Common myeloid progenitor, CD34-positive (primary cell): ENCODE results near the gene VAPA.

Experiments
- CTCF ChIA-PET: fragments of 350-600 bp; sonication (Branson Sonifier 250); formaldehyde crosslinking; loops from one replicate; lab custom pipeline; 2021; ENCODE audit warnings: antibody characterized with exemption; lab: Charles Lee
- POLR2A ChIA-PET: fragments of 350-600 bp; sonication (Branson Sonifier 250); formaldehyde crosslinking; loops from one replicate; lab custom pipeline; 2021; ENCODE audit warnings: antibody characterized with exemption; lab: Charles Lee
- DNase-seq, 3 donors: peaks; one replicate each; pipeline versions ENCODE4 v3.0.0 to v3.0.0-alpha.2; 2013
- H3K27ac ChIP-seq, 2 experiments: 1 replicate in 1 of 2; 2 replicates in 1 of 2; pipeline ENCODE4 v1.7.0; 2013; ENCODE audit warnings: inconsistent platforms in 2 of 2, low read length in 2 of 2, mild to moderate bottlenecking in 2 of 2, low read depth in 1 of 2, moderate library complexity in 1 of 2; ENCODE audit not compliant: severe bottlenecking in 2 of 2, insufficient read depth in 1 of 2, poor library complexity in 1 of 2
- H3K27me3 ChIP-seq, 5 experiments: replicated peaks in 2 of 5; 1 replicate in 3 of 5; 2 replicates in 2 of 5; pipeline versions ENCODE4 v1.6.1 to v1.7.0; 2013; ENCODE audit warnings: low read length in 4 of 5, mild to moderate bottlenecking in 2 of 5, moderate library complexity in 2 of 5, inconsistent platforms in 1 of 5; ENCODE audit not compliant: insufficient read depth in 5 of 5, control insufficient read depth in 4 of 5
- H3K36me3 ChIP-seq, 4 experiments: 1 replicate in 2 of 4; 2 replicates in 2 of 4; pipeline versions ENCODE4 v1.6.1 to v1.7.0; 2013; ENCODE audit warnings: low read length in 3 of 4, control low read depth in 1 of 4, mild to moderate bottlenecking in 1 of 4; ENCODE audit not compliant: control insufficient read depth in 4 of 4, insufficient read depth in 4 of 4
- H3K4me1 ChIP-seq, 4 experiments: 1 replicate in 3 of 4; 2 replicates in 1 of 4; pipeline versions ENCODE4 v1.6.1 to v1.7.1; 2013; ENCODE audit warnings: low read length in 3 of 4, mild to moderate bottlenecking in 3 of 4, control low read depth in 1 of 4, inconsistent platforms in 1 of 4, moderate library complexity in 1 of 4; ENCODE audit not compliant: control insufficient read depth in 4 of 4, insufficient read depth in 4 of 4; ENCODE audit errors: control extremely low read depth in 1 of 4
- H3K4me3 ChIP-seq, 7 experiments: 1 replicate in 4 of 7; 2 replicates in 3 of 7; pipeline versions ENCODE4 v1.5.1 to v1.7.0; 2013; ENCODE audit warnings: mild to moderate bottlenecking in 7 of 7, low read length in 6 of 7, moderate library complexity in 6 of 7, inconsistent platforms in 2 of 7, low read depth in 2 of 7, control low read depth in 1 of 7; ENCODE audit not compliant: insufficient read depth in 4 of 7, control insufficient read depth in 1 of 7; ENCODE audit errors: extremely low read depth in 1 of 7
- H3K9me3 ChIP-seq, 5 experiments: 1 replicate in 4 of 5; 2 replicates in 1 of 5; pipeline versions ENCODE4 v1.6.1 to v1.7.1; 2013; ENCODE audit warnings: low read length in 4 of 5, mild to moderate bottlenecking in 2 of 5, inconsistent platforms in 1 of 5, low read depth in 1 of 5, moderate library complexity in 1 of 5; ENCODE audit not compliant: control insufficient read depth in 4 of 5, insufficient read depth in 2 of 5; ENCODE audit errors: control extremely low read depth in 1 of 5
- WGBS: methylation state at CpG from one replicate; pipeline ENCODE4 v1.1.5; 2013; ENCODE audit not compliant: insufficient coverage; 5-methylcytosine and 5-hydroxymethylcytosine counted together

VAPA gene

GRCh38 chr18:9944805-9945204, 31.0 kb downstream of the VAPA start:
- H3K9me3 ChIP-seq = no peaks in the 10 kb centered on the region
- 100% methylated on average over 2 of the region's 3 CpGs for WGBS
- no peak overlapping the region for H3K27ac ChIP-seq
- no peak for DNase-seq
- ChIA-PET CTCF (no interaction called here), POLR2A (no interaction called here)
- H3K4me3 ChIP-seq = no peak overlapping the region
- H3K27me3 ChIP-seq = no peaks in the 10 kb centered on the region
- H3K36me3 ChIP-seq = peaks cover 15 to 61% (median 41%) of the 10 kb centered on the region in 4 experiments
- peaks cover 0 to 3% (median 0%) of the 10 kb centered on the region in 4 experiments for H3K4me1 ChIP-seq

- H3K9me3 ChIP-seq = no peaks in the 10 kb centered on the region
- ChIA-PET CTCF (interaction anchor here (1.0 to 3.8 kb wide), 5 partner anchors 11 to 263 kb away, joined by 3 to 17 read pairs (median 4); no protein-coding TSS in a partner anchor), POLR2A (no interaction called here)
- H3K27me3 ChIP-seq = no peaks in the 10 kb centered on the region
- DNase-seq = no peak
- peaks cover 0 to 13% (median 4%) of the 10 kb centered on the region in 4 experiments for H3K4me1 ChIP-seq
- no peak overlapping the region for H3K4me3 ChIP-seq
- WGBS = 86% methylated on average over 1 of the region's 3 CpGs
- peaks cover 14 to 51% (median 33%) of the 10 kb centered on the region in 4 experiments for H3K36me3 ChIP-seq
- H3K27ac ChIP-seq = no peak overlapping the region
Measured at GRCh38 chr18:9946831-9947230, 33.0 kb downstream of the VAPA start.

- Histone ChIP-seq H3K9me3 (no peaks in the 10 kb centered on the region), H3K36me3 (peaks cover 16 to 51% (median 31%) of the 10 kb centered on the region in 4 experiments), H3K4me1 (peaks cover 0 to 13% (median 4%) of the 10 kb centered on the region in 4 experiments), H3K27me3 (no peaks in the 10 kb centered on the region), H3K27ac (no peak overlapping the region), H3K4me3 (no peak overlapping the region)
- CTCF ChIA-PET = interaction anchor here (1.0 to 3.8 kb wide), 5 partner anchors 8 to 263 kb away, joined by 3 to 17 read pairs (median 4); no protein-coding TSS in a partner anchor
- POLR2A ChIA-PET = no interaction called here
- no CpG with 5 or more reads among the region's 1 CpG for WGBS
- DNase-seq = no peak
Measured at GRCh38 chr18:9947248-9947647, 33.4 kb downstream of the VAPA start.

DNA sequence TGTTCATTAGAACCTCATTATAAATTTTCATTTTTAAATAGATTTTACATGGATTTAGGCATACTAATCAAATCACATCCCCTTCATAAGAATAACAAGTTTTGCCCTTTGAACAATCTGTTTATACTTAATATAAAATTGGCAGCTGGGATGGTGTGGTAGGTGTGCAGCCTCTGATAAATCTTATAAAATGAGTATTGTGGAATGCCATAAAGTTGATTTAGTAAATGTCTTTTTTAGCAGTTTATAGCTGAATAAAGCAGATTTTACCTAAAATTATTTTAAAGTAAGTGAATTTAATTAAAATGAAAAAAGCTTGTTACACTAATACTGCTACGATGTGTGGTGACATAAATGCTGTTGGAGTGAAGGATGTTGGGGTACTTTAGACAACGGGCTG, 35.5 kb downstream of the VAPA start:
- ChIA-PET CTCF (interaction anchor here (1.1 to 3.8 kb wide), 5 partner anchors 8 to 570 kb away, joined by 3 to 17 read pairs (median 16); no protein-coding TSS in a partner anchor), POLR2A (interaction anchor here (0.6 kb wide), 1 partner anchor 61 kb away, joined by 3 read pairs; no protein-coding TSS in a partner anchor)
- Histone ChIP-seq H3K27me3 (no peaks in the 10 kb centered on the region), H3K36me3 (peaks cover 22 to 58% (median 37%) of the 10 kb centered on the region in 4 experiments), H3K4me1 (peaks cover 0 to 22% (median 4%) of the 10 kb centered on the region in 4 experiments), H3K9me3 (no peaks in the 10 kb centered on the region), H3K27ac (no peak overlapping the region), H3K4me3 (no peak overlapping the region)
- WGBS = no CpG with 5 or more reads among the region's 2 CpGs
- DNase-seq = no peak

DNA sequence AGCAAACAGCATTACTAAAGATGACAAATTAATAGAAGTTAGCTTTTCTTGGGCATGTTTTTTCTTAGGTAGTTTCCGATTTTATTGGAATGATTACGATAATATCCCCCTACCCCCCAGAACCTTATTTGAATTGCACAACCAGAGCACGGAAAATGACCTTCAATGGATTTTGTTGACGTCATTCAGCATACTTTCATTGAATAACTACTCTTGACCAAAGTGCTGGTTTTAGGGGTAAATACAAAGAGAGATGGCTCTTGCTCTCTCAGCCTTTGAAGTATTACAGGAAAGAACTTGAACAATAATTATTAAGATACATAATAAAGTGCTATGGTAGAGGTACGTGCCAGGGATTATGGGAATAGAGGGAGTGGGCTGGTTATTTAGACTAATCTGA, 36.0 kb downstream of the VAPA start:
- DNase-seq = no peak
- Histone ChIP-seq H3K36me3 (peaks cover 18 to 61% (median 37%) of the 10 kb centered on the region in 4 experiments), H3K9me3 (no peaks in the 10 kb centered on the region), H3K27ac (no peak overlapping the region), H3K4me1 (peaks cover 0 to 22% (median 4%) of the 10 kb centered on the region in 4 experiments), H3K27me3 (no peaks in the 10 kb centered on the region), H3K4me3 (no peak overlapping the region)
- ChIA-PET POLR2A (interaction anchor here (0.6 kb wide), 1 partner anchor 61 kb away, joined by 3 read pairs; no protein-coding TSS in a partner anchor), CTCF (interaction anchor here (0.8 to 3.8 kb wide), 11 partner anchors 8 to 569 kb away, joined by 3 to 17 read pairs (median 6); no protein-coding TSS in a partner anchor)
- no CpG with 5 or more reads among the region's 5 CpGs for WGBS

- no peak overlapping the region for H3K4me3 ChIP-seq
- POLR2A ChIA-PET = interaction anchor here (0.9 kb wide), 1 partner anchor 35 kb away, joined by 3 read pairs; no protein-coding TSS in a partner anchor
- DNase-seq = peak; percentile 38 to 66 (median 58)
- peaks cover 17 to 65% (median 37%) of the 10 kb centered on the region in 4 experiments for H3K36me3 ChIP-seq
- H3K4me1 ChIP-seq = peaks cover 0 to 22% (median 4%) of the 10 kb centered on the region in 4 experiments
- CTCF ChIA-PET = interaction anchor here (0.7 to 3.8 kb wide), 22 partner anchors 7 to 569 kb away, joined by 3 to 17 read pairs (median 5); no protein-coding TSS in a partner anchor
- H3K27me3 ChIP-seq = no peaks in the 10 kb centered on the region
- no peak overlapping the region for H3K27ac ChIP-seq
- 28% methylated on average over 3 of the region's 3 CpGs for WGBS
- H3K9me3 ChIP-seq = no peaks in the 10 kb centered on the region
Measured at GRCh38 chr18:9950289-9951016, 36.6 kb downstream of the VAPA start.
